Cardiac muscle cell (in vitro differentiated cells and primary cell): ENCODE results near the gene TNFAIP1. TPM values are rescaled to one million over a fixed set of nuclear protein-coding genes. Genes with fewer than 3 reads are reported as not detected.
A peak's percentile ranks its signal among the peaks of the same experiment; 100 is the strongest.

Source experiments
- DNase-seq, 2 donors: peaks; one replicate each; pipeline versions ENCODE4 v3.0.0 to v3.0.0-alpha.2; 2010 to 2017; ENCODE audit warnings: low read depth in 1 of 2, low spot score in 1 of 2
- H3K27ac ChIP-seq: fragments of 200-600 bp; sonication (generic); 2 replicates; pipeline ENCODE4 v1.5.1; 2016
- H3K27me3 ChIP-seq: fragments of 200-600 bp; sonication (generic); 2 replicates; pipeline ENCODE4 v1.6.0; 2016; ENCODE audit warnings: control low read depth
- H3K36me3 ChIP-seq: fragments of 200-600 bp; sonication (generic); 2 replicates; pipeline ENCODE4 v1.5.1; 2016; ENCODE audit warnings: control low read depth
- H3K4me1 ChIP-seq: fragments of 200-600 bp; sonication (generic); 2 replicates; pipeline ENCODE4 v1.8.1; 2017; ENCODE audit warnings: low read depth, mild to moderate bottlenecking, mixed run types
- H3K4me3 ChIP-seq: fragments of 200-600 bp; sonication (generic); 2 replicates; pipeline ENCODE4 v1.5.1; 2016; ENCODE audit warnings: mild to moderate bottlenecking
- H3K9me3 ChIP-seq: fragments of 200-600 bp; sonication (generic); 2 replicates; pipeline ENCODE4 v1.5.1; 2017; ENCODE audit warnings: low read depth, mild to moderate bottlenecking, control low read depth
- CTCF ChIP-seq: IDR thresholded peaks from 2 replicates; pipeline ENCODE4 v1.5.1; 2012; ENCODE audit warnings: low read depth, mild to moderate bottlenecking, low read length
- polyA plus RNA-seq: library from polyadenylated mRNA; unstranded; fragments of >200 nt; fragmentation: Nextera tagmentation; extraction: Ambion mirVana; gene quantifications from 2 replicates; pipeline ENCODE4 v1.2.1, GENCODE V29; 2016
- total RNA-seq: library from RNA; depleted of rRNA; stranded (reverse); fragments of >200 nt; gene quantifications from 2 replicates; pipeline ENCODE4 v1.2.3, GENCODE V29; 2016

Gene TNFAIP1
- total and polyA plus RNA-seq, 2 experiments from 2014 or later = 35.7 to 56.5 TPM

- H3K4me1 ChIP-seq = peaks cover 13% of the 10 kb centered on the region
- no peak overlapping the region for H3K27ac ChIP-seq
- no peaks in the 10 kb centered on the region for H3K27me3 ChIP-seq
- TF ChIP-seq CTCF = no peak
- no peak for DNase-seq
- H3K36me3 ChIP-seq = no peaks in the 10 kb centered on the region
- no peak overlapping the region for H3K4me3 ChIP-seq
- H3K9me3 ChIP-seq = no peaks in the 10 kb centered on the region
Measured at GRCh38 chr17:28317099-28317965, 18.2 kb upstream of the TNFAIP1 start.

GRCh38 chr17:28317966-28318758 is 17.4 kb upstream of the TNFAIP1 start:
- TF ChIP-seq CTCF = no peak
- DNase-seq = peak; percentile 10 to 22
- Histone ChIP-seq H3K4me1 (peaks cover 13% of the 10 kb centered on the region), H3K4me3 (peak overlapping the region; percentile 42), H3K27ac (peak overlapping the region; percentile 29), H3K9me3 (no peaks in the 10 kb centered on the region), H3K27me3 (no peaks in the 10 kb centered on the region), H3K36me3 (no peaks in the 10 kb centered on the region)

GRCh38 chr17:28318759-28319597 is 16.6 kb upstream of the TNFAIP1 start, which contains the start of gene TMEM97:
TMEM97 (plus strand) TSS chr17:28319200; CDS start chr17:28319240, 40 bp downstream.
- peak; percentile 98 for DNase-seq
- Histone ChIP-seq H3K27me3 (no peaks in the 10 kb centered on the region), H3K4me1 (peaks cover 13% of the 10 kb centered on the region), H3K27ac (peak within 1 kb of the TSS; percentile 71), H3K4me3 (peak within 1 kb of the TSS; percentile 42), H3K36me3 (no peaks in the 10 kb centered on the region), H3K9me3 (no peaks in the 10 kb centered on the region)
- peak; percentile 0 for TF ChIP-seq CTCF

- no peaks in the 10 kb centered on the region for H3K36me3 ChIP-seq
- peak overlapping the region; percentile 71 for H3K27ac ChIP-seq
- H3K4me3 ChIP-seq = peak overlapping the region; percentile 42
- peaks cover 13% of the 10 kb centered on the region for H3K4me1 ChIP-seq
- no peak for TF ChIP-seq CTCF
- DNase-seq = no peak
- H3K27me3 ChIP-seq = no peaks in the 10 kb centered on the region
- no peaks in the 10 kb centered on the region for H3K9me3 ChIP-seq
Measured at GRCh38 chr17:28319598-28319935, 16.0 kb upstream of the TNFAIP1 start.
